DMS114 treated with DMSO at 0.1 percent for 48 hours (cell line): ENCODE data around the gene PGS1.

Experiments
- DNase-seq: peaks from one replicate; lab custom pipeline; 2025; ENCODE audit not compliant: unreplicated experiment; lab: John Stamatoyannopoulos, UW

The PGS1 gene

DNA sequence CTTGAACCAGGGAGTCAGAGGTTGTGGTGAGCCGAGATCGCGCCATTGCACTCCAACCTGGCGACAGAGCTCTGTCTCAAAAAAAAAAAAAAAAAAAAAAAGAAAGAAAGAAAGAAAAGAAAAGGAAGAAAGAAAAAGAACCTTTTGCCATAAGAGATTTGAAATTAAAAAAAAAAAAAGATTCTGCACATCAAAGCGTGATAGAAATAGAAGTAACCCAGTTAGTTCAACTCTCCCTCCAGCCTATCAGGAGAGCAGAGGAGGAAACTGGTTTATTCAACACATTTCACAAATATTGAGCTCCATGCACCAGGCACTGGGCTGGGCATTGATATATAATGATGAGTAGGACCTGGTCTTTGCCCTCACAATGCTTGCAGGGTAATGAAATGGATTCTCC, 16.2 kb upstream of the PGS1 start:
- DNase-seq, result no peak

DNA sequence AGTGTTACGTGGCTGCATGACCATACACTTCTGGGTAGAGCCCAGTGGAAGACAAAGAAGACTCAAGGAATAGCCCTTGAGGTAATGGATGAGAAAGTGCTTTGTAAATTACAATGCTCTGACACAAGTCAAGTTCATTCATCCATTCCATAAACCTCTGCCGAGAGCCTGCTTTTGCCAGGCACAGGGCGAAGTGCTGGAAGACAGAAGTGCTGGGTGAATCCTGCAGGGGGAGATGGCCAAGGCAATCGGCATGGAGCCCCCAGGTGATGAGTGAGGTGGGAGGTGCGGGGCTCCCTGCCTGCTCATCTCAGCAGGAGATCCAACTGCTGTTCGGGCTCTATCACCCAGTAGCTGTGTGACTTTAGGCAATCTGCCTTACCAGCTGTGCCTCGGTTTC, 15.8 kb upstream of the PGS1 start:
- DNase-seq, result no peak

DNA sequence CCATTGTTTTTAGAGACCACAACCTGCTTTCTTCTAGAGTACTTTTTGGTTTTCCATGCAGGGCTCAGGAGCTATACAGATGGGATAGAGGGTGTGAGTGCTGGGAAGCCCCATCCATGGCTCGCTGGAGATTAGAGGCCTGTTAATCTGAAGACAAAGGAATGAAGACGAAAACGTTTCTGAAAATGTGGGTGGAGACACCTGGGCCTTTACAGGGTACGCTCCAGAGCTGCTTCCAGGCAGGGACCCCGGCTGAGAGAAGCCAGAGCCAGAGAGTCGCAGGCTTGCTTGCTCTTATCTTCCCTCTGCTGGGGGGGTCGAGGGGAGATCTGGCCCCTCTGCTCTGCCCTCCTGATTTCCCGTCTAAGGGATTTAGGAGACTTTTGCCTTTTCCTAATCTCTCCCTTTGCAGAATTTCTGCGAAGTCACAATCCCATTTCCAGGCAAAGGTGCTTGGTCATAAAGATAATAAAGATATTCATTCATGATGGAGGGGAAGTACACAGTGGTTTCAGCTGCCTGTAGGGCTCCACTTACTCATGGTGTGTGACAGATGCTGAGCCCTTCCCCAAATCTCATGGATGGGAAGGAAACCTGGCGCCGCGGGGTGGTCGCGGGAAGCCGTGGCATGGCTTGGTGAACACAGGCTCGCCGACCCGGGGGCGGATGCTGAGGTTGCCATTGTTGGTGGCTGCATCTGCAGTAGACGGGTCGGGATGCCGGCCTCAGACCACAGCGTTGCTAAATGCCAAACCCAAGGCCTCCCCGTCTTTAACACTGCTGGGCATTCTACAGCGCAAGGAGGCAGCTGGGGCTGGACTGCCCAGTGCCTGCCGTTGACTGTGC, 13.8 kb upstream of the PGS1 start:
- DNase-seq, result no peak

DNA sequence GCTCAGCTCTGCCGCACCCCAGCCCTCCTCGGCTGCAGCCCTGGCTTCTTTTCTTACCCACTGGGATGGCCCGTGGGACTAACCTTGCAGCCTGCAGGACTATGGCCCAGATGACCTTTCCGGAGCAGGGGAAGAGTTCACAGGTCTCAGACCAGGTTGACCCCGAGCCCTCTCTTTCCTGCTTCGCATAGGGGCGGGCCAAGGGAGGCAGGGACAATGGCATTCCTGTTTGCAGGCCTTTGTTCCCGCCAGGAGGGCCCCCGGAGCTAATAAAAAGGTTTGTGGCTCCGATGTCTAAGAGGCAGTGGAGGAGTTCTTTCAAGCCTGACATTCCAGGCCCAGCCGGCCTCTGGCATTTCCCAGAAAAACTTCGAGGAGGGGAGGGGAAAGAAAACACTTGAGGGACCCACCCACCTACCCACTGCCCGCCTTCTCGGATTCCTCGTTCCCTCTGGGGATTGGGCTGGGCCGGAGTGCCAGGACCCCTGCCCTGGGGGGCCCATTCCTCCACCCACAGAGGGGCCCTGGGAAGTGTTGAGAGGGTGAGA, 12.8 kb upstream of the PGS1 start:
- DNase-seq, result no peak

DNA sequence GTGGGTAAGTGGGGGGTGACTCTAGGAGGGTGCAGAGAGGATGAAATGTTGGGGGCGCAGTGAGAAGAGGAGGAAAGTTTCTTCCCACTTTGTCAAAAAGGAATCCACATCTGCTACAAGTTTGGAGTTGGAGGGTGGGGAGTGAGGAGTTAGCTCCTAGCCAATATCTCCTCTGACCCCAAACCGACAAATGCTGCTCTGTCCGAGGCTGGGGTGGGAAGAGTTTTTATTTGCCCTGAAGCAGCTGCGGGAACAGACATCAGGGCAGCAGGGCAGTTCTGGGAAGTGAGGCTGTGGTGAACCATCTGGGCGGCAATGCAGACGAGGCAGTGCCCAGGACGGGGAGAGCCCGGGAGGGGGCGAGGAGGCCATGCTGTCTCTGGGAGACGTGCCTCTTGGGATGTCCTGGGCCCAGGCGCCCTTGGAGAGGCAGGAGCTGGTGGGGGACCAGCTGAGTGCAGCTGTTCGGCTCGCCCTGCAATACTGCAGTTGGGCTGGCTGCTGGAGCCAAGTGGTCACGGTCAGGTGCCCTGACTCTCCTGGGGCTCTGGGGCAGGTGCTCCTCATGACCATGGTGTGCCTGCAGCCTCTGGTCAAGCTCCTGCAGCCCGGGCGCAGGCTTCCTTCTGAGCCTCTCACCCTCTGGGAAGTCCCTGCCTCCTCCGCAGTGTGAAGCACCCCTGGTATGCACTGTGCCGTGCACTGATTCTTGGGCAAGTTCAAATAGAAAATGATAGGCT, 12.2 kb upstream of the PGS1 start:
- no peak for DNase-seq

DNA sequence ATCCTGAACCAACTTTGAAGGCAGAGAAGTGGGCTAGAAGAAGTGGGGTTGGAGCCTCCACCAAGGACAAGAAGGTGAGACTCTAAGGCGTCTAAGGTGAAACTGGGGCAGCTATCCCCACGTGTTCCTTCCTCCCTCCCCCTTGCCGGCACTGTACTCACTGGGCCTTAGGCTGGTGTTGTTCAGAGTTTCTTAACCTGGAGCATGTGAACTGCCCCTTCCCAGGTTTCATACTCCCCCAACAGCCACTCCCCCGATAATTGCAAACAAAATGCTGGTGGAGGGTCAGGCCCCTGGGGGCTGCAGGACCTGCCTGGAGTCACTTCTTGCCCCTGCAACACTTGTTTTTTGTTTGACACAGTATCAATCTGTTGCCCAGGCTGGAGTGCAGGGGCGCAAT, 11.3 kb upstream of the PGS1 start:
- DNase-seq, result no peak

DNA sequence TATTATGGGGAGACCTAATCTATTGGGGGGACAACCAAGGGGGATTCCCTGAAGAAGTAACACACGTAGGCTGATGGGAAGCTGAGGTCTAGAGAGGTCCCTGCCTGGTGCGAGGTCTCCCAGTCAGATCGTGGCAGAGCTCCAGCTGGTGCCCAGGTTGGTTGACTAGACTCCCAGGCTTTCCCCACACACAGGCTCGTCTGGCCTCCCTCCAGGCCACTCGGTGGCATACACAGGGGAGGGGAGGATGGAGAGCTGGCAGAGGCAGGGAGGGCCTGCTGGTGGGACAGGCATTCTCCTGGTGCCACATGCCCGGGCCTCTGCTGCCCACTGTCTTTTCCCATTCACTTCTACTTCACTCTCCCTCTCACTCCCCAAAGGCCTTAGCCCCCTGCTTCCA, 10.1 kb upstream of the PGS1 start:
- DNase-seq, result no peak

DNA sequence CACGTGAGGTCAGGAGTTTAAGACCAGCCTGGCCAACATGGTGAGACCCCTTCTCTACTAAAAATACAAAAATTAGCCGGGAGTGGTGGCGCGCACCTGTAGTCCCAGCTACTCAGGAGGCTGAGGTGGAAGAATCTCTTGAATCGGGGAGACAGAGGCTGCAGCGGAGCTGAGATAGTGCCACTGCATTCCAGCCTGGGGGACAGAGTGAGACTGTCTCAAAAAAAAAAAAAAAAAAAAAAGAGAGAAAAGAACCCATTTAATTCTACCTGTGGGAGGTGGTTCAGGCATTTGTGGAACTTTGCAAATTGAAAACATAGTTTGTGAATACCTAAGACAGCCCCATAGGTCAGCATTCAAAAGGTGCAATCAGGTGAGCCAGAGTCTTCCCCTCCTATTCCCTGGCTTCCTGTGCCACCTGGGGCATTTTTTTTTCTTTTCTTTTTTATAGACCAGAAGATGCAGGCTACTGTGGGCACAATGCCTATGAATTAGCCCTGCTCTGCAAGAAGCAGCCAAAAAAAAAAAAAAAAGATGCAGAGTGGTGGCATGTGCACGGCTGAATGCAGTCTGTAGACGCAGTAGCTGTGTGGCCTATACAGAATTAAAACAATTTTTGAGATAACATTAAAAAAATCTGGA, 9.5 kb upstream of the PGS1 start:
- no peak for DNase-seq

DNA sequence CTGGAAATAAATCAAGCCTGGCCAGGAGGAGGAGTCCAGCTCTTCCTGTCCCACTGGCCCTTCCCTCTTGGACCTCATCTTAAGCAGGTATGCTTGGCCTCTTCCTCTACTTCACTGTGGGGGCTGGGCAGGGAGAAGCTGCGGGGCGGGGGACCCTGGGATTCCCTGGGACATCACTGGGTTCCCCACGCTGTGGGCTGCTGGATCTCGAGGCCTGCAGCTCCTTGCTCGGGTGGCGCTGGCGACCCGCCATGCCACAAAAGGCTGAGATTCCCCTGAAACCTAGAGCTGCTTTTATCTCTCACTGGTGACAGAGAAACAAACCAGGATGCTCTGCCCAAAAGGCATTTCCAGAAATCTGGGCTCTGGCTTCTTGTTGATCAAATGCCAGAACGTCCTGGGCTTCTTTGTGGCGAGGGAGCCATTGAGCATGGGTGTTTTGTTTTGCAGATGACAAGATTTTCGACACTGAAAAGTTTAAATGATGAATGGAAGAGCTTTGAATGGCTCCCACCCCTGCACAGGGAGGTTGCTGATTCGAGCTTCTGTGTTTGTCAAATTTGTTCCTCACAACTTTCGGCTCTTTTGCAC, 8.6 kb upstream of the PGS1 start:
- DNase-seq, result no peak

DNA sequence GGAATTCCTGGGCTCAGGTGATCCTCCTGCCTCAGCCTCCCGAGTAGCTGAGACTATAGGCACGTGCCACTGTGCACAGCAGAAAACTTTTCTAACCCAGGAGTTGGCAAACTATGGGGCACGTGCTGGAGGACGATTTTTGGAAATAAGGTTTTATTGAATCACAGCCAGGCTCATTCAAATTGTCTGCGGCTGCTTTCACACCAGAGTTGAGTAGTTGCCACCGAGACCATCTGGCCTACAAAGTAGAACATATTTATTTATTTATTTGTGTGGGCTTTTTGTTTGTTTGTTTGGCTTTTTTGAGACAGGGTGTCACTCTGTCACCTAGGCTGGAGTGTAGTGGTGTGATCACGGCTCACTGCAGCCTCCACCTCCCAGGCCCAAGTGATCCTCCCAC, 7.4 kb upstream of the PGS1 start:
- no peak for DNase-seq

DNA sequence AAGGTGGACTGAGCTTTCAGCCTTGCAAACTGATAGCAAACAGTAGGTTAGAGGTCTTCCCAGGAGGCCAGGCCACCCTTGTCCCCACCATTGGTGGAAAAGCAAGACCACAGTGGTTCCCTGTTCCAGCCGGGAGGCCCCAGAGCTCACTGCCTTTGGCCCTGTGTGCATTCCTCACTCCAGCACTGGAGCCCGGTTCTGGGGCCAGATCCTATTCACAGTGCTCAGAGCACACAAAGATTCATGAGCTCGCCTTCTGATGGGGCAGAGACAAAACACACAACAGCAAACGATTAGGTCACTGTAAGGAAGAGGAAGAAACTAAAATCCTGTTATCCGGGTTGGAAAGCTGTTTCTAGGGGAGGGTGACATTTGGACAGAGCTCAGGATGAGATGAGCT, 5.6 kb upstream of the PGS1 start:
- no peak for DNase-seq

DNA sequence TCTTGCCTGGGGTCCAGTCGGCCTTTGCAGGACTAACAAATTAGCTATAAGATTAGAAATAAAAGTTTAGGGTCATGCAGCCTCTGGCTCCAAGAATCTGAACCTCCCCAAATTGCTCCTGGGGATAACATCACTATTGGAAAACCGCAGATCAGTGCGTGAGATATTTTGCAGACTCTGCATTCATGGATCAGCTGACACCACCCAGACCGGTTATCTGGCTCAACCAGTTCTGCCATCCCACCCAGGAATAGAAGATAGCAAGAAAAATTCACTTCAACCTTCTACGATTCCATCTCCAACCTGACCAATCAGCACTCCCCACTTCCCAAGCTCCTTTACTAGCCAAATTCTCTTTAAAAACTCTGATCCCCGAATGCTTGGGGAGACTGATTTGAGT, 4.3 kb upstream of the PGS1 start:
- DNase-seq, result no peak

DNA sequence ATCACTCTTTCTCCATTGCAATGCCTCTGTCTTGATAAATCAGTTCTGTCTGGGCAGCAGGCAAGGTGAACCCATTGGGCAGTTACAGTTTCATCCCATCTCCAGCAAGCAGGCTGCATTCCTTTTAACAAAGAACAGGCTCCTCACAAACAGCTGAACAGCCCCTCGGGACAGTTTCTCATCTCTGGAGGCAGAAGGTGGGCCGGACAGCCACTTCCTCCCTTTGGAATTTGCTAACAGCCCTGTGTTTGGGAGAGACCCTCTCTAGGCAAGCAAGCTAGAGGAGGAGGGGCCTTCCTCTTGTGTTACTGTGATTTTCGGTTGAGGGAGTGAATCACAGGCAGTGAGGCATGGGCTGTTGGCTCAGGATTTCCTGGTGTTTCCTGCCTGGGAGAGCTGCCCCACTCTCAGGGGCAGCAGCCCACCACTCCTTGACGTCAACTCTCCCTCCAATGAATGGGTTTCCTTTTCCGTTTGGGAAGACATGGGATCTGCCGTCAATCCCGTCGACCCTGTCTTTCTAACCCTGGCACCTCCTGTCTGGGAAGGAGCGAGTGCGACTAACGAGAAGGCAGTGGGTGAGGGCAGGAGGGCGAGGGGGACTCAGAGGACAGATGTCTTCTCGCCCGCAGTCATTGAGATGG, 3.7 kb upstream of the PGS1 start:
- DNase-seq, result no peak

DNA sequence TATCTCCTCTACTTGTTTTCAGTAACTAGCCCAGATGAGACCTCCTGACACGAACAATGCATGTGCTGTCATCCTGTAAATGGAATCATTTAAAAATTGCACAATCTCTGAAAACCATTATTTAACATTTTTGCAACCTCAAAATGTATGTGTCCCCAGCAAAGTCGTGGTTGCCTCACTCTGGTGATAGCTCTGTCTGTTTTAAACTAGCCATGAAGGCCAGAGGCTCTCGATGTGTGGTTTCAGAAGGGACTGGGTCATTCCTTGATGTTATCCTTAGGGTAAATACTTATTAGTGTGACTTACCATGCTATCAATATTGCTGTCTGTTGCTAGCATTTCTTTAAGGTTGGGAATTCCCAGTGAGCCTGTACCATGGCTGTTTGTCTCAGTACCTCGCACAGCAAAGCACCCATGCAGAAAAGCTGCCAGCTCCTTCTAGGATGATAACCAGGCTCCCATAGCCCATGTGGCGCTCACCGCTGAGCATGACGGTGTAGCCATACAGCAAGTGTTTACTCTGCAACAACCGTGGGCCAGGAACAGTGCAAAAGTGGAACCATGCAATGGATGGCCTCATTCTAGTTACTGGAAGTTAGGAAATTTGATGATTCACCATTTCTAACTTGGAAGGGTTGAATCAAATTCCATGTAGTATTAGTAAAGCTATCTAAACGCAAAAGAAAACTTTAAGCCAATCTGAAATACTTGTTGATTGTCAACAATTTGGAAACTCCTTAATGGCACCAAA, 2.9 kb upstream of the PGS1 start:
- no peak for DNase-seq

DNA sequence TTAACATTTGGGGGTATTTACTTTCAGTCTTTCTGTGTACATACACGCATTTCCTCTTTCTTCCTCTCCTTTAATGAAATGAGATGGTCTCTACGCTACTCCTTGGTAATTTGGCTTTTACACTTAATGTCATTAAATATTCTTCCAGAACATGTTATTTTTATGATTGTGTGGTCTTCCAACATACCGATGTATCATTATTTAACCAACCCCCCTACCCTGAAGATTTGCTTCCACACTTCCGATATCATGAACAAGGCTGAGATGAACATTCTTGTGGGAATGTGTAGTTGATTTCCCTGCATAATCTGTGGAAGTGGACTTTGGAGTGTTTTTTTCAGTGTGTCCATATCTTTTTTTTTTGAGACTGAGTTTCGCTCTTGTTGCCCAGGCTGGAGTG, 2.3 kb upstream of the PGS1 start:
- DNase-seq, result no peak

DNA sequence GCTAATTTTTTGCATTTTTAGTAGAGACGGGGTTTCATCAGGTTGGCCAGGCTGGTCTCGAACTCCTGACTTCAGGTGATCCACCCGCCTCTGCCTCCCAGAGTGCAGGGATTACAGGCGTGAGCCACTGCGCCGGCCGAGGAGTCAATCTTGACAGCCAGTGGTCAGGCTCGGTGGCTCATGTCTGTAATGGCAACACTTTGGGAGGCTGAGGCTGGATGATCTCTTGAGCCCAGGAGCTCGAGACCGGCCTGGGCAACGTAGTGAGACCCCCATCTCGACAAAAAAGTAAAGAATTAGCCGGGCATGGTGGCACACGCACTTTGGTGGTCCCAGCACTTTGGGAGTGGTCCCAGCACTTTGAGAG, 608 bp upstream of the PGS1 start:
- DNase-seq, result no peak

DNA sequence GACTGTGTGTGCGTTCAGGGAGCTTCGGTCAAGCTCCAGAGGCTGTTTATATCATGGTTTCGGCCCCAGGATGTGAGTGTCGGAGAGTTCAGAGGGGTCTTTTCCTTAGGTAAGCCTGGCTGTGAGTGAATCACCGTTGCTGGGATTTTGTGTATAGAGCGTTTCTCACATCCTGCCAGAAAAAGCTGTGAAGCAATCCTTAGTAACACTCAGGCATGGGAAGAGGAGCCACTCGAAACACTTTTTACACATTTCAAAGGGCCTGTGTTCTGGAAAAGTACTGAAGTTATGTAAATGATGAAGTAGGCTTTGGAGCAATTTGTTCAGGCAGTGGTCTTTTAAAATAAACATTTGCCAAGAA, 662 bp downstream of the PGS1 start:
- DNase-seq, result no peak

DNA sequence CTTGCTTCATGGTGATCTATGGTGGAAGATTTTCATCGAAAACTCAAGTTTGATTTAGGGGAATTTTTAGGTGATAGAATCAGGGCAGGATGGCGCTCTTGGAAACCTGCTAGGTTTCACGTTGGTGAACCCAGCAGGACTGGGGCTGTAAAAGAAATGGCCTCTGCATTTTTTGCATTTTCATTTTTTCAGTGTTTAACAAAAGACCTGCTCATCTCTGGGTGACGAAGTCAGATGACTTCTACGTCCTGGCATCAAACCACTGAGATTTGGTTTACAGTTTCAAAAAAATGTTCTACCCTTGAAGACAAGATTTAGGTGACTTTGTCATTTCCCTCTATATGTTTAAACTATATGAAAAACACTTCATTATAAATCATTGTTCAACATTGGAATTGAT, 1.9 kb downstream of the PGS1 start:
- DNase-seq, result no peak

DNA sequence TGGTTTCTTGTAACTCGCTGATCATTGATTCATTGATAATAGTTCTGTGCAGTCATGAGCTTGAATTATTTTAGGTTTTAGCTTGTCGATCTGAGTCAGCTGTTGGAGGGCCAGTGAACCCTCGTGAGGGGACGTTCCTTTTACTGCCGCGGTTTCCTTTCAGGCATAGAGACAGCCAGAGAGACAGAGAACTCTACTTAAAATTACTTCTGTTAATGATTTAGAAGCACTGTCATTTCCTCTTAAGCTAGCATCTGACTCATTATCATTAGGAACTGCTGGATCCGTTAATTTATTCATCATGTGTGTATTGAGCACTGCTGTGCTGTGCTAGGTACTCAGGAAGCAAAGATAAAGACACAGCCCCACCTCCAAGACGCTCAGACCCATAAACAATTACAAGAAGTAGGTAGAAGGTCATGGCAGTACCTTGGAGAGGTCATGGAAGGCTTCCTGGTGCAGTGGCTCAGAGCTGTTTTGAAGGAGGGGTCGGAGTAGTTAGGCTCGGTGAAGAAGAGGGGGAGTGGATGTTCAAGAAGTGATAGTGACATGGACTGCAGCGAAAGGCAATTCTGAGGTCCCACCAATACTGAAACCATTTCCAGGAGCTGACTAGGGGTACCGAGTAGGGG, 3.3 kb downstream of the PGS1 start:
- no peak for DNase-seq
